ENCODE measurements around the gene TREH.

TREH gene

DNA sequence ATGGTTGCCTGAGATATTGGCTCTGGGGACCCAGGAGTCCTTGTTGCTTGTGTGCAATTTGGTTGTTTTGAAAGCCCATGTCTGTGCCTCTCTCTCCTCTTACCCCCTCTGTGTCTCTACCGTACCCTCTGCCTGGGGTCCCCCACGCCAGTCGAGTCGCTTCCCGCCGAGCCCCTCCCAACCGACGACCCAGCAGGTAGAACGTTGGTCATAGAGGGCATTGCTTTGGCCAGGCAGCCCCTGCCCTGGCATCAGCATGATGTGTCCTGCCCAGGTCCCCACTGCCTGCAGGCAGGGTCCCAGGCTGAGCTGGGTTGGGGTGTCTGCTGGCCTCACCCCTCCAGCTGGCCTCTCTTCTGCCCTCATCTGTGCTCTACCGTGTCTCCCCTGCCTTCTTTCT is 35.0 kb downstream of the TREH start:
- no peak for DNase-seq

DNA sequence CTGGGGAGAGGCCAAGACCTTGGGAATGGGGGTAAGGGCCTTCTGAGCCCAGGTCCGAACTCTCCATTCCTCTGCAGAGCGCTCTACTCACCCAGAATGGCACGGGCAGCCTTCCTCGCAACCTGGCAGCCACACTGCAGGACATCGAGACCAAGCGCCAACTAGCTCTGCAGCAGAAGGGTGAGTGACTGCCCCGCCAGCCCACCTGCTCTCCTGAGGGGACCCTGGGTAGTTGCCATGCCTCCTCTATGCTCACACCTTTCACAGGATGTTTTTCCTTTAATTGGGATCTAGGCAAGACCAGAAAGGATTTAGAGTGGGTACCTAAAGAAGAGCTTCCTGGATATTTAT is 35.5 kb downstream of the TREH start:
- no peak for DNase-seq

DNA sequence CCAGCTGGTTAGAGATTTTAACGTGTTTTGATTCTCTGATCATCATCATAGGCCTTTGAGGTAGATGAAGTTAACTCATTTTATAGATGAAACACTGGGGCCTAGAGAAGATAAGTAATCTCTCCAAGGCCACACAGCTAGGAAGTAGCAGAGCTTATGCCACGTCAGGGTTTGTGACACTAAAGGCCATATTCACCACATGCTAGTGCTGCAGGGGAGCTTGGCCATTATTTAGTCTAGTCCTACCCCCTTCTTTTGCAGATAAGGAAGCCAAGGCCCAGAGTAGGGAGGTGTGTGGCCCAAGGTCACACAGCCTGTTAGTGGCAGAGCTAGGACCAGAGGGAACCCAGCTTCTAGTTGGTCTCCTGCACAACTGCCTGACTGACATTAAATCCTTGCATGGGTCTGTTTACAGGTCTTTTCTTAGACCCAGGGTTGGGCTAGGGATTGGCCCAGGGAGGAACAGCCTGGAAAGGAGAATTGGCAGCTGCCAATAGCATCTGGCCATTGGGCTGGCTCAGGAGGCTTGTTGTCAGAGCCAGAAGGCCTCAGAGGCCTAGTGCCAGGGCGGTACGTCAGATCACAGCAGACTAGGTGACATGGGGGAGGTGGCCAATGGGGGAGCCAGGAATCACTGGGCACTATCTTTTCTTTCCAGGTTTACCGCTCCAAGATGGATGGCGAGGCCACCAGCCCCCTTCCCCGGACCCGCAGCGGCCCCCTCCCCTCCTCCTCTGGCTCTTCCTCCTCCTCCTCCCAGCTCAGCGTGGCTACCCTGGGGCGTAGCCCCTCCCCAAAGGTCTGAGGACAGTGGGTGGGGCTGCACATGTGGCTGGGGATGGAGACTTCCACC is 36.1 kb downstream of the TREH start:
- no peak for DNase-seq

DNA sequence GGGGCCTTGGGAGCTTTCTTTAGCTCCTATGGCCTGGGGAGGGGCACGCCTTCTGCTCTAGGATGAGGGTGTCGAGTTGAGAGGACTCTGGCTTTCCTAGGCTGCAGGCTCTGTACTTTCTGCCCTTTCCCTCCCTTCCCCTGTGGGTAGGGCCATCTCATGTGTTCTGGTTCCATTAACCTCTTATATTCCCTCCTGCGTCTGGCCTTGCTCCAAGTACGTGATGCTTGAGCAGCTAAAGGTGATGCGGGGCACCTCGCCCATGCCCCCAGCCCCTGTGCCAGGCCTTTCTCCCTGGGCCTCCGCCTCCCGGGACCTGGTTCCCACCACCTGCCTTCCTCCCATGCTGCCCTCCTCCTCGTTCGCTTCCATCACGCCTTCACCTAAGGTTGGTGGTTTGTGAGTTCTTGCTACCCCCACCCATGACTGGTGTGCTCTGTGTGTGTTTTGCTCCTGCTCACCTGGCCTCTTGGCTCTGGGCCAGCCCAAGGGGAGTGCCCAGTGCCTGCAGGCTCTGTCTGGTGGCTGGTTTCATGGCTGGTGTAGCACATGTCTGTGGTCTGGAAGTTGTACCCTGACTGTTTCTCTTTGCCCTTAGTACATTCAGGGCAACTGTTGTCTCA is 37.9 kb downstream of the TREH start:
- no peak for DNase-seq

GRCh38 chr11:118640332-118641154 is 38.9 kb downstream of the TREH start:
- DNase-seq = no peak

DNA sequence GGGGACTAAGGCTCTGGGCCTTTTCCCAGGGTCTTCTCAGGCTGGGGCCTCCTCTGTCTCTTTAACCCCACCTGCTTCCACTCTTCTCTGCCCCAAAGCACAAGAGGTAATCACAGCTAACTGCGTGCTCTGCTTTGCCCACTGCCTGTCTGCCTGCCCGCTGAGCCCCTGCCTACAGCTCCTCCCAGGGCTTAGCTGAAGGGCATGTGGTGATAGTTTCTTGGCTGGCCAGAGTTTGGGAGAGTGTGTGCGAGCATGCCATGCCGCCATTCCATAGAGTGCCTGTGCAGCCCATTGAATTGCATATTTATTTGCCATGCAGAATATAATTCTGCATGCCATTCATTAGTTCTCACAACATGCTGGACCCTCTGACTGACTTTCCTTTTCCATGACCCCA is 39.6 kb downstream of the TREH start:
- DNase-seq = no peak

- no peak for DNase-seq
These were observed 40.7 kb downstream of the TREH start for GRCh38 chr11:118638726-118639125.

DNA sequence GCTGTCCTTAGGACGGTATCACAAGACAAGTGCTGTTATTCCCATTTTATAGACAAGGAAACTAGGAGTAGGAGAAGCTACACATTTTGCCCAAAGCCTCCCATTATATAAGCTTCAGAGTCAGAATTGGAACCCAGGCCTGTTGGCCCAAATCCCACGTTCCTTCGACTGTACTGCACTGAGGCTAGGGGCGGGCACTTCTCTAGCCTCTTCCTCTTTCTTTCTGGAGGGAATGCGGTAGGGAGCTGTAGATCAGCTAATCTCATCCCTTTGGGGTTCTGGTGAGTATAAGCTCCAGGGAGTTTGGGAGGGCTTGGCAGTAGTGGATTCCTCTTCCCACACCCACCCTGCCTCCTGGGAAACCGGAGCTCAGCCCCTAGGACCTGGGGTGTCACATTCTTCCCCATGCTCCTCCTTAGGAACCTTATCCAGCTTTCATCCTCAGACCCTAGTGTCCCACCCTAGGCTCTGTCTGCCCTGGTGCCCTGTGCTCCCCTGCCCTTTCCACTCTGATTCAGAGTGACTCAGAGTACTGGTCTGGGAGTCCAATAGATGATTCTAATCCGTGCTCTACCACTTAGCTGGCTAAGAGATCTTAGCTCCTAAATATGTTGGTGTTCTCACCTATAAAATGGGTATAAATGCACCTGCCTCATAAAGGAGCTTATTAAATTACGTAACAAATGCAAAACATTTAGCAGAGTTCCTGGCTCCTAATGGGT is 42.7 kb downstream of the TREH start:
- DNase-seq = no peak

DNA sequence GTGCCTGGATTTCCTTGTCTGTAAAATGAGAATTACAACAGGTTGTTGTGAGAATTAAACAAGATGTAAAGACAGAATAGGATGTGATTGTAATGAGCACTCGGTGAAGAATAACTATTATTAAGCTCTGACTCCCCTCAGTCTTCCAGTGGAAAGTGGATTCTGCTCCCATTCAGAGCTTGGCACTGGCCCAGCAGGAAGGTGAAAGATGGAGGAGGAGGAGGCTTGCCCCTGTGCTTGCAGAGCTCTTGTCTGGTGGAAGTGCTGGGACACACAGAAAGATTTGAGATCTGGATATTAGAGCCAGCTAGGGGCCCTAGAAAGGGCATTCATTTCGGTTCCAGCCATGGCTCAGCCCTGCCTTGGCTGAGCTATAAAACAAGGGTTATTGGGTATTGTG is 43.8 kb downstream of the TREH start:
- no peak for DNase-seq

DNA sequence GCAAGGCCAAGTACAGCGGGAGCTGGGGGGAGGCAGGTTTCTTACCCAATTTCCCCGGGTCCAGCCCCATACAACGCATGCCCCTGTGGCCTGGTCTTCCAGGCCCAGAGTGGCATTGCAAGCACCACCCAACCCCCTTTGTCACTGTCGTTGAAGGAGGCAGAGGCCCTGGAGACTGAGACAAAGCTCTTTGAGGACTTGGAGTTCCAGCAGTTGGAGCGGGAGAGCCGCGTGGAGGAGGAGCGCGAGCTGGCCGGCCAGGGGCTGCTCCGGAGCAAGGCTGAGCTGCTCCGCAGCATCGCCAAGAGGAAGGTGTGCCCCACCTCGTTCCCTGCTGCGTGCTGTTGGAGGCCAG is 44.2 kb downstream of the TREH start:
- no peak for DNase-seq

- DNase-seq = no peak
These were observed 44.8 kb downstream of the TREH start for GRCh38 chr11:118634431-118635236.

GRCh38 chr11:118633979-118634378 is 45.5 kb downstream of the TREH start:
- no peak for DNase-seq

- no peak for DNase-seq
These were observed 46.1 kb downstream of the TREH start for GRCh38 chr11:118633319-118633690.

DNA sequence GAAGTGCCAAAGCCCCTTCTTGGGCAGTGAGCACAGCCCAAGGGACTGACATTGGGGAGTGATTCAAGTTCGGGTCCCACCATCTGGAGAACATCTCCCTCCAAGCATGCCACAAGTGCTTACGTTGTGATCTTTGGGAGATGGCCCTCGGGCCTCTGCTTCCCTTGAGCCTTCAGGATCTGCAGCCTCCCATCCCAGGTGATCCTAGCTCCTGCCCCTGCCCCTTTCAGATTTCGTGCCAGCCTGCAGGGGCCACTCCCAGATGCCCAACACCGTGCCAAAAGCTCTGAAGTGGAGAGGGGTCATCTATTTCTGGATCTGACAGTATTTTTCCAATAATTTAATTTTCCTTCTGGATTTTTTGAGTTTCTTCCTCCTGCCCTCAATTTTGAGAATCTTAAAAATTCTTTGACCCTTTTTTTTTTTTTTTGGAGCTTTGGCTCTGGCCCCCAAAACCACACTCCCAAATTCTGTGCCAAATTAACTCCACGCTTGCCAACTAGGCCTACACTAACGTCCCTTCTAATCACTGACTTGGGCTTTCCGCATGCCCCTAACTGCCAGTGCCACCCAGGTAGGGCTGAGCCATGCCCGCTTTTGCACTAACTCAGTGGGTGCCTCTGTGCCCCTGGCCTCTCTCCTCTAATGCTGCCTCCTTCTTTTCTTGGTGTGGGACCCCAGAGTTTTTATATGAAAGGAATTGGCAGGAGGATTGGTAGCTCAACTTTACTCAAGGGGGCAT is 46.7 kb downstream of the TREH start:
- DNase-seq = no peak

DNA sequence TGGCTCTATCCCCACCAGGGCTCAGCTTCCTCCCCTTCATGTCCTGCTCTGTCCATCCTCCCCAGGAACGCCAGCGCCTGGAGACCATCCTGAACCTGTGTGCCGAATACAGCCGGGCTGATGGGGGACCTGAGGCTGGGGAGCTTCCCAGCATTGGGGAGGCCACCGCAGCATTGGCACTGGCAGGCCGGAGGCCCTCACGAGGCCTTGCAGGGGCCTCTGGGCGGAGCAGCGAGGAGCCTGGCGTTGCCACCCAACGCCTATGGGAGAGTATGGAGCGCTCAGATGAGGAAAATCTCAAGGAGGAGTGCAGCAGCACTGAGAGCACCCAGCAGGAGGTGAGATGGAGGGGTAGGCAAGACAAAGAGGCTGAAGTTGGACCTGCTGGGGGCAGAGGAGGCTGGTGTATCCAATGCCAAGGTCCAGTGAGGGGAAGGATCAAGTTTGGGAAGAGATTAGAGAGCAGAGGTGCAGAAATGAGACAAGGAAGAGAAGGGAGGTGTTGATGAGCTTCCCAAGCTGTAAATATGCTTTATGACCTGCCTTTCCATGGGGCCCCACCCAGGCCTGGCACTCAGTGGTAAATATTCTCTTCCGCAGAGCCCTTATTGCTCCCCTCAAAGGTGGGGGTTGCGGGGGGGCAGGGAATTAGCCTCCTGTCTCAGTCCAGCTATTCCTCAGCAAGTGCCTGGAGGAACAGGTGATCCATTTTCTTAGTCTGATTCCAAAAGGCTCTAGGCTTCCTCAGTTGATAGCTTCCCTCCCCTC is 48.1 kb downstream of the TREH start:
- no peak for DNase-seq

DNA sequence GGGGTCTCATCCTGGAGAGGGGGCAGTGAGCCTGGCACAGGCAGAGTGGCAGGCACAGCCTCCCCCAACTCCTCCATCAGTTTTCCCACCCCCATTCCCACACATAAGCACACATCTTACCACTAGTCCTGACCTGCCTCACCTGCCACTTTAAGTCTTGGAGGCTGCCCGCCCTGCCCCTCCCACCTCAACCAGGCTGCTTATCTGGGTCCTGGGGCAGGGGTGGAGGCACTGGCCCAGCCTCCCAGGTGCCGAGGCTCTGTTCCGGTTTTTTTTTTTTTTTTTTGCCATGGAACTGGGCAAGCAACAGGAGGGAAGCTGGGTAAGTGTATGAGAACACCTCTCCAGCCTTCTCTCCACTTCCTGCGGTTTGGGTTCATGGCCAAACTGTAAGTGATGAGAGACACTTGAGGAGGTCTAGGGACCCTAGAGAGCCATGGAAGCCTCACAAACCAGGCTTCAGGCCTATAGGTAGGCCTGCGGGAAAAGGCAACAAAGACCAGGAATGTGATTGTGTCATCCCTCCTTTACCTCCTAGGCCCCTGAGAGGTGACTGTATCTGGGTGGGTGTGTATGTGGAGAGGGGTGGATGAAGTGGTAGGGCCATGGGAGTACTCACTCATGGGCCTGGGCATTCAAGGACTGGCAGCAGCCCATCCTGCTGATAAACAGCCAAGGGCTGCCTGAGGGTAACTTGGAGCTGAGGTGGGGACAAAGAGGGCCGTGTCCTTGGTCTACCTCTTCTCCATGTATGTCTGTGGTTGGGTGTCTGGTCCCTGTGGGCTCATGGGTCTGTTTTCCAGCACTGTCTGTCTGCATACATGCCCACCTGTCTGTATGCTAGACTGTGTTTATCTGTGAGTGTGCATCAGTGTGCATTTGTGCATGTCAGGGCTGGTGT is 49.4 kb downstream of the TREH start:
- DNase-seq = no peak

- DNase-seq = no peak
These were observed 50.4 kb downstream of the TREH start for GRCh38 chr11:118628861-118629549.

DNA sequence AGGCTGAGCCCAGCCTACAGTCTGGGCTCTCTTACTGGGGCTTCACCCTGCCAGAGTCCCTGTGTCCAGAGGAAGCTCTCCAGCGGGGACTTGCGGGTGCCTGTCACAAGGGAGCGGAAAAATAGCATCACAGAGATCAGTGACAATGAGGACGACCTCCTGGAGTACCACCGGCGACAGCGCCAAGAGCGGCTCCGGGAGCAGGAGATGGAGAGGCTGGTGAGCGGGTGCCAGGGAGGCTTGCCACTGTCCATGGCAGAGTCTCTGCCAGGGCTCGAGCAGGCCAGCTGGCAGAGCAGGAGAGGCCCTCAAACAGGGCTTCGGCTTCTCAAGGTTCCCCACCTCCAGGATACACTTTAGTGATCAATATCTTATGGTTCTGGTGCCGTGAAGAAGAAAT is 51.0 kb downstream of the TREH start:
- no peak for DNase-seq

DNA sequence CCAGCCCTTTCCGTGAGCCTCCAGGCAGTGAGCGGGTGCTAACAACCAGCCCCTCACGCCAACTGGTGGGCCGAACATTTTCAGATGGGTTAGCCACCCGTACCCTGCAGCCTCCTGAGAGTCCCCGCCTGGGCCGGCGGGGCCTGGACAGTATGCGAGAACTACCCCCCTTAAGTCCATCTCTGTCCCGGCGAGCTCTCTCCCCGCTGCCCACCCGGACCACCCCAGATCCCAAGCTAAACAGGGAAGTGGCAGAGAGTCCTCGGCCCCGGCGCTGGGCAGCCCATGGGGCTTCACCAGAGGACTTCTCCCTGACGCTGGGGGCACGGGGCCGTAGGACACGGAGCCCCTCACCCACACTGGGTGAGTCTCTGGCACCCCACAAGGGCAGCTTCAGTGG is 51.4 kb downstream of the TREH start:
- DNase-seq = no peak
